HL-60/S4 treated with phorbol 12-myristate 13-acetate at 8.2 ng/mL for 4 days and 3 days (cell line): ENCODE measurements around the gene GPR152.
"Not testable (repeated sequence)": the region's sequence is repeated elsewhere in the genome, so short reads cannot be mapped to it uniquely, and the experiment has no call there.

Experiments
- in situ Hi-C: fragments of 300-500 bp; cut with MboI; formaldehyde crosslinking; loops from 2 replicates; pipeline ENCODE4 v1.15.0; 2022; ENCODE audit warnings: low sequenced_read_pairs

GPR152 gene

DNA sequence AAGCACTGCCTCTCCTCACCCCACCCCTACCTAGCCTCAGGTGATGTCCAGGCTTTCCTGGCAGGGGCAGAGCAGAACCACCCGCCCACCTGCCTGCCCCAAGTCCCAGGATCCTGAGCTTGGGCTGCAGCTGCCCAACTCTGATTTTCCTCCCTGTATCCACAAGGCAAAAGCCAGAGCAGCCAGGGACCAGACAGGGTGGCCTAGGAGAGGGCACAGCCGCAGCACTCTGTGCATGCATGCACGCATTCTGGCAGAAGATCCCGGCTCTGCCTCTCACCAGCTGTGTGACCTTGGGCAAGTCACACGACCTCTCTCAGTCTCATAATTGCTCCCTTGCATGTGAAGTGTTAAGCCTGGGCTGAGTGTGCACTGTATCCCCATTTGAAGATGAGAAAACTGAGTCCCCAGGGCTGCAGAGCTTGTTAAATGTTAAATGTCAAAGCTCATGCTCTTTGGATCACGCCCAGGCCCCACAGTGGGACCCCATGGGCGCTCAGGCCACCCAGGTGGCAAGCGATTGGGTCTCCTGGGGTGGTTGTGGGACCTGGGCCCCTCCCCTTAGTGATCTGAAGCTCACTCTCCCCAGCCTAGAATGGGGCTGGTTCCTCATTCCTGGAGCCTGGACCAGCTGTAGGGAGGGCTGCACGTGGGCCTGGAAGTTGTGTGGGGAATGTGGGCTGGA lies 39.9 kb downstream of the GPR152 start:
- in situ Hi-C loops: no loop called here

DNA sequence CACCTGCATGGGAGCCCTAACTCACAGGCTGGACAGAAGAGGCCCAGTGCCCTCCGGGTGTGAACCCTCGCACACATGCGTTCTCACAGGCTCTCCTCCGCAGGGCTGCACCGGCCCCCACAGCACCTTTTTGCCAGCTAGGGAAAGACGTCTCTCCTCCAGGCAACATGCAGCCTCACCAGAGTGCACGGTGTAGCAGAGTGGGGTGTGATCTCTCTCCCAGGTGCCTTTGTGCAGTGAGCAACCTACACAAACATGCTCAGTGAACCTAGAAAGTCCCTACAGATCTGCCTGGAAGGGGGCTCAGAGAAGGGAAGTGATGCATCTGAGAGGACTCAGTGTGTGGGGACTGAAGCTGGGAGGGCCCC lies 40.8 kb downstream of the GPR152 start:
- in situ Hi-C loops: no loop called here

DNA sequence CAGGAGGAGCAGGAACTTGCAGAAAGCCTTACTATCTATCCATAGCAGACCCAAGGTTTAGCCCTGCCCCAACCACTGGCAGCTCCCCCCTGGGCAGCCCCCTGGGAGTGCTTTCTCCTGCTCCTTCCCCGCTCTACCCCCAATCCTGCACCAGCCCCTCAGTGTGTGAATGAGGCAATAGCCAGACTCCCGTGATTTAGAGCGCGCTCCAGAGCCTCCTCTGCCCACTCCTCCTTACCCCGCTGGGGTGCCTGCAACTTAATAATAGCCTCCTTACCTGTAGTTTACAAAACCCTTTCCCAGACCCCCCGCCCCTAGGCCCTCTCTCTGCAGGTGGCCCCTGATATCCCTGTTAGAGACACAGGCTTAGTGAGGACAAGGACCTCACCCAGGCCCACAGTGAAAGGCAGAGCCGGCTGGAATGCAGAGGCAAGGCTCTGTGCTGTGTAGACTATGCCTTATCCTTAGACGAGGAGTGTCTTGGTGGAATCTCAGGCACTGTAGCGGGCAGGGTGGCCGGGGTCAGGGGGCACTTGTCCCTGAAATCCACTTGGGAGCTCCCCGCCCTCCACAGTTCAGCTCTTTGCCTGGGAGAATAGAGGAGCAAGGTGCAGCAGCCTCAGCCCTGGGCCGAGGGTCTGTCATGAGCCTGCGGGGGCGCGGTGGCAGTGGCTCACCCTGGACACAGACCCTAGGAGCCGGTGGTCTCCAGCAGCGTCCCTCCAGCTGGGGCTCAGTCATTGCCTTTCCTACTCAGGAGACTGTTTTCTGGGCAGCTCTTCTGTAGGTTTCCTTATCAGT lies 41.3 kb downstream of the GPR152 start:
- in situ Hi-C loops: no loop called here

DNA sequence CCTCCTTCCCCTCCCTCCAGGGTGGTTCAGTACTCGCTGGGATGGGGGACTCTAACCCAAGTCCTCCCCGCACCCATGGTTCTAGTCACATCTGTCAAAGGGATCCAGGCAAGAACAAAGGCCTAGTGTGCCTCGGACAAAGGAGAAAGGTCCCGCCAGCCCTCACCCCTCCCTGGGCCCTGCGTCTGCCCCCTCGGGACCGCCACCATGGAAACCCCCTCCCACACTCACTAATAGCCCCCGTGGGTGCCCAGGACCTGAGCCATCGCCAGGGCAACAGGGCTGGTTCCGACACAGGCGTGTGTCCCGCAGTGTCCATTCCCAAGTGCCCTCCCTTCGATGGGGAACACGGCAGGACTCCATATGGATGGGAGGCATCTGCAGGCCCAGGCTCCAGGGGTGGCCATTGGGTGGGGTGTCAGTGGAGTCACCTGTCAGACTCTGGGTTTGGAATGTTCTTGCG lies 42.1 kb downstream of the GPR152 start:
- in situ Hi-C loops: no loop called here

DNA sequence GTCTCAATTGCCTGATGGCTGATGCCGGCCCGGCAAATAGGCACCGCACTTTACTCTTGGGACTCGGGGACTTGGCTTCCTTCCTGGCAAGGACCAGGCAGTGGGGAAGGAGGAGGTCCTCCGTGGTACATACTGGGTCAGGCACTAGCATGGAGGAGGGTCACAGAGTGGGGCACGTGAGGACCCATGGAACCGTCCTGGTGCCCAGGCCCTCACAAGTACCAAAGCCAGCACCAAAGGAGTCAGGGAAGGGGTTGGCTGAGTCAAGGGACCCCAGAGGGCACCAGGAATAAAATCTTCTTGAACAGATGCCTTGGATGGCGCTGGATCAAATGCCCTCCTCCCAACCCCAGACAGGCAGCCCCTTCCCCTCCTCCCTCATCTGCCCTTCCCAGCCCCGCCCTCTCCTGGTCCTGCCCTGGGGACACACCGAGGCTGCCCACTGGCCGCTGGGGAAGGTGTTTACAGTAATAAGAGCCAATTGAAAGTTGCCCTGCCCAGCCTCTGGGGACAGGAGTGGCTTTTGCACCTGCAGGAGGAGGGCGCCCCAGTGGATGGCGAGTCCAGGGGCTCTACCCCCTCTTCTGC lies 42.7 kb downstream of the GPR152 start:
- in situ Hi-C loops: no loop called here

DNA sequence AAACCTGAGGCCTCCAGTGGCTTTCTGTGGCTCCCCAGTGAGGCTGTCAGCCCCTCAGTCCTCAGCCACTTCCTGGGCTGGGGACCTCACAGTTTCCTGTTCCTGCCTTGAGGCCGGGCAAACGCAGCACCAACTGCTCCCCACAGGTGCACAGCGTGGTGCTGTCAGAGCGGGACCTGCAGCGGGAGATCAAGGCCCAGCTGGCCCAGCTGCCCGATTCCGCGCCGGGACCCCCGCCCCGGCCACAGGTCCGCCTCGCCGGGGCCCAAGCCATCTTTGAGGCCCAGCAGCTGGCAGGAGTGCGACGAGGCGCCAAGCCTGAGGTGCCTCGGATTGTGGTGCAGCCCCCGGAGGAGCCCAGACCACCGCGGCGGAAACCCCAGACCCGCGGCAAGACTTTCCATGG lies 43.3 kb downstream of the GPR152 start:
- in situ Hi-C loops: no loop called here

DNA sequence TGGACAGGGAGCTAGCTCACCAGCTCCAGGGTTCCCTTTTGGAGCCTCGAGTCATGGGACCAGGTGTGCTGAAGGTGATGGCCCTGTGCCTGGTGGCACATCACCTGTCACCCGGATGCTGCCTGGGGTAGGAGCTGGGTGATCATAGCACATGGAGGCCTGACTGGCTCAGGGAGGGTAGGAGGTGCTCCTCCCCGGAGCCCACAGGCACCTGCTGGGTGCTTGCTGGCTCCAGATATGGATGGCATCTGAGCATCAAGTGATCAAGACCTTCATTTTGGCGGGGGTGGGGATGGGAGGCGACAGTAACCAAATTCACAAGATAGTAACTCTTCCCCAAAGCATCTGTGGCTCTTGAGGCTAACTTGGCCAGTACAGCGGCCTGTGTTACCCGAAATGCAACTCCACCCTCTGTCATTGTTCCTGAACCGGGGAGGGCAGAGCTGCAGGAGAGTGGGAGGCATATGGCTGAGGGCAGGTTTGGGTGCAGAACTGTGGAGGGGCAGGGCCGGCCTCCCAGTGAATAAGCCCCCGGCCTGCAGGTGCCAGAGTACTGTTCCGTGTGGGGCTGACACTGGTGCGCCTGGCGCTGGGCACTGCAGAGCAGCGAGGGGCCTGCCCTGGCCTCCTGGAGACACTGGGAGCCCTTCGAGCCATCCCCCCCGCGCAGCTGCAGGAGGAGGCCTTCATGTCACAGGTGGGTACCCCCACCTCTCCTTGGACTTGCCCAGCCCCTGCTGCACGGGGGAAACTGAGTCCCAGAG lies 43.9 kb downstream of the GPR152 start:
- in situ Hi-C loops: no loop called here

DNA sequence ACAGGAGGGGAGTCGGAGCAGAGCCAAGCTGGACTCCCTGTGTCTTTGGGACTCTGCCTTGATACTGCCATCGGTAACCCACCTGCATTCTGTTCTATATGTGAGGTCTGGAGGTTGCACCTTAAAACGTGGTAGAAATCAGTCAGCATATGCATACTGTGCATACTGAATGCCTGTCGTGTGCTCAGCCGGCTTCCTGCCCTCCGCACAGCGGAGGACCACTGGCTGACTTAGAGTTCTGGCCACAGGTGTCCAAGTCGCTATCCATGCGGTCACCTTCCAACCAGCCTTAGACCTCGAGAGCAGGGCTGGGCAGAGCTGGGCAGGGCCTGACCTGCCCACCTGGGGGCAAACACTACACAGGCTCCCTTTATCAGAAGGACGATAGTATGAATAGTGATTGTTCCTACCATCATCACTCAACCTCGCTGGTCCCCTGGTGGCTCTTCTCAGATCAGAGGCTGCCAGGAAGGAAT lies 44.8 kb downstream of the GPR152 start:
- in situ Hi-C loops: no loop called here

DNA sequence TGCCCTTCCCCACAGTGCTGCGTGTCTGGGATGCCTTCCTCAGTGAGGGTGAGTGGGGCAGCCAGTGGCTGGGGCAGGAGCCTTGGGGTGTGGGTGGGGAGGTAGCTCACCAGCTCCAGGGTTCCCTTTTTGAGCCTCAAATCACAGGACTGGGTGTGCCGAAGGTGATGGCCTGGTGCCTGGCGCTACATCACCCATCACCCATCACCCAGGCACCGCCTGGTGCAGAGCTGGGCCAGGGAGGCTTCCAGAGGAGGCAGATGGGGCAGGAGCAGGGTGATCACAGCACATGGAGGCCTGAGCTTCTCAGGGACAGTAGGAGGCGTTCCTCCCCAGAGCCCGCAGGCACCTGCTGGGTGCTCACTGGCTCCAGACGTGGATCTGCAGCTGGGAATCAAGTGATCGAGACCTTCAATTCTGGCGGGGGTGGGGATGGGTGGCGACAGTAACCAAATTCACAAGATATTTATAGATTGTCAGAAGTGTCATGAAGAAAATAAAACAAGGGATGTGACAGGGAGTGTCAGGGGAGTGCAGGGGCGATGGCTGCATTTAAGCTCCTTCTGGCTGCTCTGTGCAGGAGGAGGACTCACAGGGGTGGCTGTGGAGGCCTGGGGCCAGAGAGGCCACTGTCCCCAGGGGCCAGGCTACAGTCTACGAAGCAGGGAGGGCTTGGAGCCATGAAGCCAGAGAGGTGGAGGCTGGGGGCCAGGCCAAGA lies 45.4 kb downstream of the GPR152 start:
- in situ Hi-C loops: no loop called here

DNA sequence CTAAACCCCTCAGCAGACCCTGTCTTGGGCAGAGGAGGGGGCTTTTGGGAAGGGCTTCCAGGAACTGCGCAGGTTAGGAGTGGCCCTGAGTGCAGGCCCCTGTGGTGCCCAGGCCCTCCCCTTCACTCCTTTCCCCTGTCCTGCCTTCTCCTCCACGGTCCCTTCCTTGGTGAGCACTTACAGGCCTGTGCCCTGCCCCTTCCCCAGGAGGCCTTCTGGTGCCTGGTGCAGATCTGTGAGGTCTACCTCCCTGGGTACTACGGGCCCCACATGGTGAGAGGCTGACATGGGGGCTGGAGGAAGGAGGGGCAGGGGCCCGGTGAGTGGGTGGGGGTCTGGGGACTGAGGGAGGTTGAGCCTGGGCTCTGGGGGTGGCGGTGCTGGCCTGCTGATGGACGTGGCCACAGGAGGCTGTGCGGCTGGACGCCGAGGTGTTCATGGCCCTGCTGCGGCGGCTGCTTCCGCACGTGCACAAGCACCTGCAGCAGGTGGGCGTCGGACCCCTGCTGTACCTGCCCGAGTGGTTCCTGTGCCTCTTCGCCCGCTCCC lies 46.0 kb downstream of the GPR152 start:
- in situ Hi-C loops: no loop called here

DNA sequence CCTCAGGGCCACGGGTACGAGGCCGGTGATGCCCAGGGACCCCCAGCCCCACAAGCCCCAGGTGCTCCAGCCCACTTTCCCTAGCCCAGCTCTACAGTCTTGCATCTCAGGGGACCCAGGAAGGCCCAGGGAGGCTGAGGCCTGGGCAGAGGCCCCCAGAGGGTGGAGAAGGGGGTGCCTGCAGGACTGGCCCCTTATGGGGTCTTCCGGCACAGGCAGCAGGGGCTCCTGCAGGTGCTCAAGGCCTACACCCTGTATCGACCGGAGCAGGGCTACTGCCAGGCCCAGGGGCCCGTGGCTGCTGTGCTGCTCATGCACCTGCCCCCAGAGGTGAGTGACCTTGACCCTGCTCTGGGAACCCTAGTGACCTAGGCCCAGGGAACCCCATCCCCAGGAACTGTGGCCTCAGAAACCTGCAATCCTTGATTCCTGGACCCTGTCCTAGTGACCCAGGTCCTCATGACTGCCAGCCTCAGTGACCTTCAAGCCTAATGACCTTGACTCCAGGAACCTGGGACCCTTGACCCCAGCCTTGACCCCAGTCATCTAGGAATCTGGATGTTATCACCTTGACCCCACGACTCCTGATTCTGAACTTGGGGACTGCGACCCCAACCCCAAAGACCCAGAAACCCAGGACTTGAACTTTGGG lies 46.7 kb downstream of the GPR152 start:
- in situ Hi-C loops: no loop called here

DNA sequence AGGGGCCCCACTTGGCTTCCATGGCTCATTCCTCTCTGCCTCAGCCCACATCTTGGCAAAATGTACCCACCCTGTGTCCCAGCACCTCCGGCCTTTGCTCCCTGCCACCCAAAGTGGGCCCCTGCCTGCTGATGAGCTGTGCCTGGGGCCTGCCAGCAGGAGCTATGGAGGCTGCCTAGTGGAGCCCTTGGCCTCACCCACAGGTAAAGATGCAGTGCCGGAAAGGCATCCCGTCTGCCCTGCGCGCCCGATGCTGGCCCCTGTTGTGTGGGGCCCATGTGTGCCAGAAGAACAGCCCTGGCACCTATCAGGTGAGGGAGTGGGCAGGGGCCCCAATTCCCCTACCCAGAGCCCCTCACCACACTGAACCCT lies 47.3 kb downstream of the GPR152 start:
- in situ Hi-C loops: no loop called here

DNA sequence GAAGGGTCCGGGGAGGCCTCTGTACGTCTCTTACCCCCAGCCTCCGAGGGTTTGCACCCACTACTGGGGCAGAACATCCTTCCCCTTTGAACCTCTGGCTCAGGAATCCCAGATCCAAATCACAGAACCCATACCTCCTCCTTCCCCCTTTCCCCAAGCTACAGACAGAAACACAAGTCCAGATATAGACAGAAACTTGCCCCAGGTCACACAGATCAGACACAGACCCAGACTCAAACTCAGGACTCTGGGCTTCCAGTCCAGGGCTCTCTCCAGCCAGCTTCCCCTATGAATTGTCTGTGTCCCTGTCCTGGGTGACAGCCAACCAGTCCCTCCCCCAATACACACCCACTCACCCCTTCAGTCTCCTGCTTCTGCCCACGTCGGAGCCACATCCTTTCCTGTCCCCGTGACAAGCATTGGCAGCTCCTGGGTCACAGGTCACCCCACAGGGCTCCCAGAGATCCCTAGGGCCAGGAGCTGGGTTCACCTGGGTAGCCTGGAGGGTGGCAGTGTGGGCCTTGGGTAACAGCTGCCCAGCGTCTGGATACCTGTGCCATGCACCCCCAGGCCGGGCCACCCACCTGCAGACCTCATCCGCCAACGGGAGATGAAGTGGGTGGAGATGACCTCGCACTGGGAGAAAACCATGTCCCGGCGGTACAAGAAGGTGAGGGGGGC lies 47.9 kb downstream of the GPR152 start:
- in situ Hi-C loops: no loop called here

DNA sequence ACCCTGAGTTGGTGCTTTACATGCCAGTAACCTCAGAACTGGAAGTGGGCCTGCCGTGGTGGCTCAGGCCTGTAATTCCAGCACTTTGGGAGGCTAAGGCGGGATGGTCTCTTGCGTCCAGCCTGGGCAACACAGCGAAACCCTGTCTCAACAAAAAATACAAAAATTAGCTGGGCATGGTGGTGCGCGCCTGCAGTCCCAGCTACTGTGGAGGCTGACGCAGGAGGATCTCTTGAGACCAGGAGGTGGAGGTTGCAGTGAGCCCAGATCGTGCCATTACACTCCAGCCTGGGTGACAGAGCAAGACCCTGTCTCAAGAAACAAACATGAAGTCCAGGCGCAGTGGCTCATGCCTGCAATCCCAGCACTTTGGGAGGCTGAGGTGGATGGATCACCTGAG lies 49.4 kb downstream of the GPR152 start:
- in situ Hi-C loops: not testable (repeated sequence)

DNA sequence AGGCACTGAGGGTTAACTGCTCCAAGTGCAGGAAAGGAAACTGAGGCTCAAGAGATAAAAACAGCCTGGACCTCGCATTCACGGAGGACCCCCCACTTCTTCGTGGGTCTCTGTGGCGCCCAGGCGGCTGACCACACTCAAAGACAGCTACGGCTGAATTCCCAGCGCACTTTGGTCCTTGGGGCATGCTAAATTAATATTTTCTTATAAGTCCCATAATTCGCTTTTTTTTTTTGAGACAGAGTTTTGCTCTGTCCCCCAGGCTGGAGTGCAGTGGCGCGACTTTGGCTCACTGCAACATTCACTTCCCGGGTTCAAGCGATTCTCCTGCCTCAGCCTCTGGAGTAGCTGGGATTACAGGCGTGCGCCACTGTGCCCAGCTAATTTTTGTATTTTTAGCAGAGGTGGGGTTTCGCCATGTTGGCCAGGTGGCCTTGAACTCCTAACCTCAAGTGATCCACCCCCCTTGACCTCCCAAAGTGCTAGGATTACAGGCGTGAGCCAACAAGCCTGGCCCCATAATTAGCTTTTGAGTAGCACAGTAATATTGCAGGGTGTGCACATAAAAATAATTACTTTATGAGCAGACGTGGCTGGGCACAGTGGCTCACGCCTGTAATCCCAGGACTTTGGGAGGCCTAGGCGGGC lies 50.2 kb downstream of the GPR152 start:
- in situ Hi-C loops: not testable (repeated sequence)

DNA sequence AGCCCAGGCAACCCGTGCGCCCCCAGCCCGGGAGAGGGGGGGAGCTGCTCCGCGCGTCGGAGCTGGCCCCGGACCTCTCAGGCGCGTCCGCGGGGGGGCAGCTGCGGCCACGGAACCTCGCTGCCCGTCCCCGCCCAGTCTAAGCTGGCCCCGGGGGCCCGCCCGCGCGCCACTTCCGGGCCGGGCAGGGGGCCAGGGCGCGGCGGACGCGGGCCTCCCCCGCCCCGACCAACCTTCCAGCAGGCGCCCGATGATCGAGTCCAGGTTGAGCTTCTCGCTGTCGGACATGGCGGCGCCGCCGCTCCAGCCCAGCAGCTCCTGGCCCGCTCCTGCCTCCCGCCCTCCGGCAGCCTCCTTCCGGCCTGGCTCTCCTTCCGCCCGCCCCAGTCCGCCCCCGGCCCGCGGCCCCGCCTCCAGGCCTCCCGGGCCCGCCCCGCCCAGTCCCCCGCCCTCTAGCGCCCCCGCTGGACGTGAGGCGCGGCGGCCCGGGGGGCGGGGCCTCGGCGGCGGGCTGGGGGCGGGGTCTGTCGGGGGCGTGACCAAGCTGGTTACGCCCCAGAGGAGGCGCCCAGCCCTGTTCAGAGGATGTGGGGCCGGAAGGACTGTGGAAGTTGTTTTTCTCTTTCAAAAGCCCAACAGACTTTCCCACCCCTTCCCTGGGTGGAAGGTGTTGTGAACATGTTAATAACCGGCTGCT lies 50.9 kb downstream of the GPR152 start, which contains the start of gene PPP1CA:
Gene PPP1CA, minus strand, starts transcription at position 364 of the 697 bp plus-strand sequence. Its CDS starts 76 bp downstream, at position 288.
- in situ Hi-C loops: no loop called here
